A549 (cell line): ENCODE results near the gene FADS3.

ENCODE experiments used
- BCL3 ChIP-seq: fragments of >200 bp; sonication (Bioruptor Twin); formaldehyde crosslinking; IDR thresholded peaks from 3 replicates; pipeline ENCODE4 v1.6.1; 2016
- CTCF ChIP-seq: fragments of >200 bp; sonication (Bioruptor Twin); formaldehyde crosslinking; IDR thresholded peaks from 3 replicates; pipeline ENCODE4 v1.5.1; 2016
- ESRRA ChIP-seq: fragments of 150-350 bp; IDR thresholded peaks from 2 replicates; pipeline ENCODE4 v1.6.1; 2014; ENCODE audit warnings: mild to moderate bottlenecking, low read length, borderline replicate concordance
- MAZ ChIP-seq: fragments of 150-350 bp; IDR thresholded peaks from 2 replicates; pipeline ENCODE4 v1.6.1; 2014; ENCODE audit warnings: antibody characterized with exemption, low read depth, low read length, borderline replicate concordance
- PHF8 ChIP-seq: fragments of 200-600 bp; sonication (generic); IDR thresholded peaks from 2 replicates; pipeline ENCODE4 v1.6.1; 2016; ENCODE audit warnings: low read depth, mild to moderate bottlenecking, antibody characterized with exemption, moderate library complexity, borderline replicate concordance
- RAD21 ChIP-seq, 2 experiments: fragments of >200 bp in 1 of 2; sonication (Bioruptor Twin) in 1 of 2; formaldehyde crosslinking in 1 of 2; IDR thresholded peaks in 1 of 2; conservative IDR thresholded peaks in 1 of 2; 2 replicates in 1 of 2; 3 replicates in 1 of 2; pipeline ENCODE4 v1.6.1; 2012 to 2018; ENCODE audit warnings: inconsistent platforms in 1 of 2
- RCOR1 ChIP-seq: fragments of 150-350 bp; IDR thresholded peaks from 2 replicates; pipeline ENCODE4 v1.6.1; 2014; ENCODE audit warnings: antibody characterized with exemption, low read length, low read depth
- REST ChIP-seq: fragments of 200-600 bp; sonication (generic); IDR thresholded peaks from 2 replicates; pipeline ENCODE4 v1.6.1; 2016; ENCODE audit warnings: antibody characterized with exemption, mild to moderate bottlenecking, moderate library complexity

- no peak for TF ChIP-seq PHF8
- TF ChIP-seq CTCF: no peak
- TF ChIP-seq RAD21 (conservative IDR thresholded peaks at IDR 0.05 in 1 of 2, IDR thresholded peaks at IDR 0.05 in 1 of 2): no peak
- TF ChIP-seq REST: no peak
- no peak for TF ChIP-seq RCOR1
- TF ChIP-seq BCL3: no peak
- no peak for TF ChIP-seq ESRRA
- no peak for TF ChIP-seq MAZ
Observed at GRCh38 chr11:61851113-61851899, 40.0 kb downstream of the FADS3 start.
